ENCODE results near the gene RPSA.
"Not testable (repeated sequence)": the region's sequence is repeated elsewhere in the genome, so short reads cannot be mapped to it uniquely, and the experiment has no call there.

- TF ChIP-seq, protein P1, sequence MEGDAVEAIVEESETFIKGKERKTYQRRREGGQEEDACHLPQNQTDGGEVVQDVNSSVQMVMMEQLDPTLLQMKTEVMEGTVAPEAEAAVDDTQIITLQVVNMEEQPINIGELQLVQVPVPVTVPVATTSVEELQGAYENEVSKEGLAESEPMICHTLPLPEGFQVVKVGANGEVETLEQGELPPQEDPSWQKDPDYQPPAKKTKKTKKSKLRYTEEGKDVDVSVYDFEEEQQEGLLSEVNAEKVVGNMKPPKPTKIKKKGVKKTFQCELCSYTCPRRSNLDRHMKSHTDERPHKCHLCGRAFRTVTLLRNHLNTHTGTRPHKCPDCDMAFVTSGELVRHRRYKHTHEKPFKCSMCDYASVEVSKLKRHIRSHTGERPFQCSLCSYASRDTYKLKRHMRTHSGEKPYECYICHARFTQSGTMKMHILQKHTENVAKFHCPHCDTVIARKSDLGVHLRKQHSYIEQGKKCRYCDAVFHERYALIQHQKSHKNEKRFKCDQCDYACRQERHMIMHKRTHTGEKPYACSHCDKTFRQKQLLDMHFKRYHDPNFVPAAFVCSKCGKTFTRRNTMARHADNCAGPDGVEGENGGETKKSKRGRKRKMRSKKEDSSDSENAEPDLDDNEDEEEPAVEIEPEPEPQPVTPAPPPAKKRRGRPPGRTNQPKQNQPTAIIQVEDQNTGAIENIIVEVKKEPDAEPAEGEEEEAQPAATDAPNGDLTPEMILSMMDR (IDR thresholded peaks at IDR 0.05; ENCODE audit: borderline replicate concordance, extremely low read depth, low read length, poor library complexity, severe bottlenecking), result not testable (repeated sequence)
- not testable (repeated sequence) for TF ChIP-seq EZH2 (IDR thresholded peaks at IDR 0.05; ENCODE audit: borderline replicate concordance, low read depth, low read length, severe bottlenecking)
Measured at GRCh38 chr3:39416998-39417397, 10.5 kb downstream of the RPSA start.
